A549 treated with ZK216348 at 1 μM for 4 hours (cell line): ENCODE data around the gene F3. TPM values are rescaled to one million over a fixed set of nuclear protein-coding genes. Genes with fewer than 3 reads are reported as not detected.

Experiments used
- total RNA-seq: library from RNA; stranded (reverse); fragments of 200-300 nt; extraction: Qiagen RNA extraction; gene quantifications from 5 replicates; pipeline ENCODE4 v1.2.3, GENCODE V29; 2022; ENCODE audit warnings: low read depth

Gene F3
- 3.1 to 4.0 TPM (median 3.4 TPM) in 5 replicates for total RNA-seq

GRCh38 chr1:94541246-94542087 lies at the start of gene F3:
Gene F3, minus strand, starts transcription at chr1:94541759. Its CDS starts 123 bp downstream, at chr1:94541636.

Other genes with a start within 250 kb of the F3 start
- 14.7 to 23.5 TPM (median 21.0 TPM) in 5 replicates for gene ABCD3, start 123.4 kb downstream of the F3 start, total RNA-seq